Heart left ventricle (tissue), 13 donors: ENCODE measurements around the gene CCL22.

Experiments used
- CTCF ChIP-seq, 12 donors: fragments of 200-600 bp; sonication (generic) in 4 of 12; IDR thresholded peaks; one replicate each; pipeline versions ENCODE4 v1.5.0 to v1.8.0; 2018 to 2022; ENCODE audit warnings: antibody characterized with exemption in 12 of 12, mild to moderate bottlenecking in 5 of 12
- POLR2A ChIP-seq, 2 donors: fragments of 450-650 bp; IDR thresholded peaks; one replicate each; pipeline ENCODE4 v1.6.1; 2017; ENCODE audit warnings: antibody characterized with exemption in 2 of 2, mild to moderate bottlenecking in 2 of 2, moderate library complexity in 2 of 2
- donor health status: ischemic (EF 13 %, LVEDD 7.1; RV severe dilation, severe dysfunction).
- donor health status: DM: no; HTN: yes; CAD: no.
- donor health status: DM: no; HTN: no; CAD: no.
- donor health status: ischemic (EF 25% LVEDD 6.9; RV normal size, moderate dysfunction).
- donor health status: ischemic (EF 25% LVEDD 5.7; RV mildly dilated, moderate dysfunction).
- donor health status: ischemic (EF 35%, LVEDD 5.7; RV mildly dilated, moderate dysfunction).
- donor health status: nonischemic (EF 11% LVEDD 7.7; RV severe dilation, severe dysfunction).
- donor health status: DM: yes; HTN: yes; CAD: no.
- donor health status: PGD.
- donor health status: ischemic (EF 29% LVEDD 5.4; RV normal size, mild dysfunction).
- donor health status: nonischemic (EF 23%, LVEDD 6.1; RV moderate dilation, normal function).

GRCh38 chr16:57364143-57364542, 5.6 kb downstream of the CCL22 start:
- TF ChIP-seq CTCF (IDR thresholded peaks at IDR 0.05) (no peak), POLR2A (IDR thresholded peaks at IDR 0.05) (no peak)
